ENCODE data around the gene PPP1R9A.

Gene PPP1R9A

GRCh38 chr7:94957061-94957460, 49.7 kb downstream of the PPP1R9A start:
- no peak for DNase-seq (ENCODE audit: extremely low read depth, low read depth)
- TF ChIP-seq CTCF (IDR thresholded peaks at IDR 0.05; ENCODE audit: low read depth, low read length): no peak

GRCh38 chr7:94962661-94963060, 55.3 kb downstream of the PPP1R9A start:
- DNase-seq (ENCODE audit: extremely low read depth, low read depth): no peak
- TF ChIP-seq CTCF (IDR thresholded peaks at IDR 0.05; ENCODE audit: low read depth, low read length): no peak

- no peak for DNase-seq (ENCODE audit: extremely low read depth, low read depth)
- no peak for TF ChIP-seq CTCF (IDR thresholded peaks at IDR 0.05; ENCODE audit: low read depth, low read length)
Measured at GRCh38 chr7:94969434-94970084, 62.2 kb downstream of the PPP1R9A start.

GRCh38 chr7:94970085-94970576, 62.7 kb downstream of the PPP1R9A start:
- TF ChIP-seq CTCF (IDR thresholded peaks at IDR 0.05; ENCODE audit: low read depth, low read length): no peak
- no peak for DNase-seq (ENCODE audit: extremely low read depth, low read depth)

GRCh38 chr7:94971051-94971867, 63.9 kb downstream of the PPP1R9A start:
- TF ChIP-seq CTCF (IDR thresholded peaks at IDR 0.05; ENCODE audit: low read depth, low read length): no peak
- DNase-seq (ENCODE audit: extremely low read depth, low read depth): no peak

- no peak for DNase-seq (ENCODE audit: extremely low read depth, low read depth)
- no peak for TF ChIP-seq CTCF (IDR thresholded peaks at IDR 0.05; ENCODE audit: low read depth, low read length)
Measured at GRCh38 chr7:94972296-94972695, 64.9 kb downstream of the PPP1R9A start.

GRCh38 chr7:94973844-94974243, 66.5 kb downstream of the PPP1R9A start:
- no peak for TF ChIP-seq CTCF (IDR thresholded peaks at IDR 0.05; ENCODE audit: low read depth, low read length)
- no peak for DNase-seq (ENCODE audit: extremely low read depth, low read depth)

All from AG09319 (cell line).